Subcutaneous adipose tissue (tissue), 4 donors: ENCODE results near the gene TBC1D10A. TPM values are rescaled to one million over a fixed set of nuclear protein-coding genes. Genes with fewer than 3 reads are reported as not detected.

Experiments used
- CTCF ChIP-seq: fragments of 450-650 bp; IDR thresholded peaks from one replicate; pipeline ENCODE4 v1.5.1; 2016; ENCODE audit warnings: low read depth, mild to moderate bottlenecking, control low read depth, antibody characterized with exemption, moderate library complexity
- total RNA-seq, 4 donors: library from RNA; depleted of rRNA; stranded (reverse); fragments of >200 nt; gene quantifications; one replicate each; pipeline ENCODE4 v1.1.0, GENCODE V29; 2016

TBC1D10A gene
- total RNA-seq, 4 donors from 2014 or later = 13.9 to 43.1 (median 22.9) TPM

DNA sequence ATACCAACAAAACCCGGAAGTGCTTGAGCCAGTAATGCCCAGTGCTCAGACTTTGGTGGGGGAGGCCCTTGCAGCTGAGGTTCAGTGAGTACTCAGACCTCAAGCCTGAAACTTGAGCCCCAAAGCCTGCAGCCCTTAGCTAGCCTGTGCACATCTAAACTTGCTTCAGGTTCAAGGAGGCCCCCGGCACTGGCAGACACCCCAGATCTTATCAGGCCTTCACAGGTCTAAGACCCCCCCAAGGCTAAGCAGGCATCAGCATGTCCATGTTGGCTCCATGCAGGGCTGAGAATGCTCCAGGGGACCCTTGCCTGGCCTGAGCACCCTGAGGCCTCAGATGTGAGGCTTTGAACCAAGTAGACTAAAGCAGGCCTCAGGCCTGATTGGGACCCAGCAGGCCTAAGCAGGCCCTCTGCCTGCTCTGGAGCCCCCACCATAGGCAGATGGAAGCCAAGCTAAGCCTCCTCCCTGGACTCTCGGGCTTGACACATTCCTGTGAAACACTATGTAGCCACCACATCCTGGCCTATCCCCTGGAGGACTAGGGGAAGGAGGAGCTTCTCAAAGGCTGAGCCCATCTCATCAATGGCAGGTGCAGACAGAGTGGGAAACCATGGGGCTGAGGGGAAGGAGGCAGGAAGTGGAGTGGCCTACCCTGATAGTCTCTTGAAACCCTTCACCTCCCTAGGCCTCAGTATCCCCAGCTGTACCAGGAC is 36.2 kb downstream of the TBC1D10A start:
- TF ChIP-seq CTCF = no peak

DNA sequence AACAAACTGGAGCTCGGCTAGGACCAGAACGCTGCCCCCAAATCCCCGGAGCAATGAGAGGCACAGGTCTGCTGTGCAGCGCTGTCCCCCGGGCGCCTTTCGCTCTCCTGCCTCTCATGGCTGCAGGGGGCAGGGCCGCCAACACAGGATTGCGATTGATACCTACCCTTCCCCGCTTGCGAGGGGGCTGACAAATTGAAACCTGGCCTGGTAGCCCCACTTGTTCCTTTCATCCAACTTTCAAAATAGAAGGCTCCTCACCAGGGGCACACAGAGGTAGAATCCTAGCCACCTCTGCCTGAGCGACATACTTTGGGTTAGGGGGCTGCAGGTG is 36.8 kb downstream of the TBC1D10A start:
- TF ChIP-seq CTCF = no peak

- no peak for TF ChIP-seq CTCF
Observed at GRCh38 chr22:30289141-30289979, 37.4 kb downstream of the TBC1D10A start, which contains the start of gene CASTOR1. CASTOR1 (minus strand) TSS chr22:30289505; CDS start chr22:30289497, 8 bp downstream.

- no peak for TF ChIP-seq CTCF
Observed at GRCh38 chr22:30288419-30289140, 38.2 kb downstream of the TBC1D10A start.

GRCh38 chr22:30287648-30288418 is 38.9 kb downstream of the TBC1D10A start:
- no peak for TF ChIP-seq CTCF

GRCh38 chr22:30286813-30287647 is 39.7 kb downstream of the TBC1D10A start:
- no peak for TF ChIP-seq CTCF
